NT2/D1 (cell line): ENCODE measurements around the gene DDX47.

Experiments used
- SUZ12 ChIP-seq: IDR thresholded peaks from 2 replicates; pipeline ENCODE4 v1.6.1; 2011; ENCODE audit not compliant: insufficient read length, insufficient read depth; ENCODE audit errors: extremely low read depth
- YY1 ChIP-seq: IDR thresholded peaks from 2 replicates; pipeline ENCODE4 v1.6.1; 2011; ENCODE audit not compliant: insufficient read length, insufficient read depth
- ZNF274 ChIP-seq: IDR thresholded peaks from 2 replicates; pipeline ENCODE4 v1.6.1; 2011; ENCODE audit warnings: mild to moderate bottlenecking, low read depth, low read length

- TF ChIP-seq SUZ12 (no peak), YY1 (no peak), ZNF274 (no peak)
Observed at GRCh38 chr12:12784911-12785814, 28.0 kb upstream of the DDX47 start, which contains the start of gene APOLD1.
